GM19463 (cell line): ENCODE data around the gene LHX8.
"Not testable (repeated sequence)": the region's sequence is repeated elsewhere in the genome, so short reads cannot be mapped to it uniquely, and the experiment has no call there.

Experiments used
- ATAC-seq: cut with Tn5 transposase; IDR thresholded peaks from one replicate; pipeline ENCODE4 v1.9.1; 2021; ENCODE audit warnings: mild to moderate bottlenecking, moderate library complexity; ENCODE audit not compliant: unreplicated experiment

The LHX8 gene

DNA sequence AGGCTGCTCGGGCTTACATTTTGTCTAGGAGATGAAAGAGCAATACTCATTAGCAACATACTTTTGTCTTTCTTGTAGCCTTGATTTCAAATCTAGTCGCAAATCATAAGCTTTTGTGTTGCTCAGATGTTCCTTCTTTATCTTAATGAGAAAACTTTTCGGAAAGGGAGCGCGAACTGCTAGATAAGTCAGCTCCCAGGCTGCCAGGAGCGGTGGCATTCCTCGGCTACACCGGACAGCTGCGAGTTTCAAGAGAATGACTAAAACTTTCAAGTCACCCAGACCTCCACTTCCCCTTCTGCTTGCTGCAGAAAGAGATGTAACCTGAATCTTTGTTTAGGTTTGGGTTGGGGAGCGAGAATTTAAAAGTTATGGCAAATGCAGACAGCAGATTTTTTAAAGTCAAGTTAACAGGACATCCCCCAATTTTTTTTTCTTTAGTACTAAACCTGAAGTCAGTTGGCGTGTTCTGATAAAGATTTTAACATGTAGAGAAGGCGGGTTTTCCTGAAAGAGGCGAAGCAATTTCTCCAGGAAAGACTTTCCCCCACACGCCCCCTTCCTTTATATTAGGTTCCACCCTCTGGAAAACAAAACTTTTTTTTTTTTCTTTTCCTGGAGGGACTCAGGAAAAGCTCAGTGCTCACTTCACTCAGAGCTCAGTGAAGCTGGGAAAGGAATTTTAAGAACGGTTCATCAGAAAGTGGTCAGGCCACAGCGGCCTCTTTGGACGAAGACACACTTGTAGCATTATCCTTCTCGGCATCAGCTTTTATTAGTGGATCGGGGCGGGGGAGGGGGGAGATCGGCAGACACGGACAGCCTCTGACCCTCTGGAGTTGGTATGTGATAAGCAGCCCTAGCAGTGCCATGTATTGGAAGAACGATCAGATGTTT lies at the start of gene LHX8:
Gene LHX8, plus strand, starts transcription at position 639 of the 897 bp plus-strand sequence. CDS start 2,227 bp downstream, outside the sequence.
- no peak for ATAC-seq

DNA sequence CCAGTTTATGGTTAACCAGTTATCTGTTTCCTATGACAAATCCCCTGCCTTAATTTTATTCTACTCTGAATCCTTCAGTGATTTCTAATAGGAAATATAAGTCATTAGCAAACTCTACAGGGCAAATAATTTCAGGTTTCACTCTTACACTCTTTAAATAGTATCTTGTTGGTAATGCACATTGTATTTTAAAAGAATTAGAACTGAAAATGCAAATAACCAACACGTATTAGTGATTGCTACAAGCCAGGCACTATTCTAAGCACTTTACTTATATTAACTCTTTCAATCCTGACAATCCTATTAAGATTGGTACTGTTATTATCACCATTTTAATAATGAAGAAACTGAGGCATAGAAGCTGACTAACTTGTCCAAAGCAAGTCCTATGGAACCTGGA lies 48.3 kb upstream of the LHX8 start:
- no peak for ATAC-seq

DNA sequence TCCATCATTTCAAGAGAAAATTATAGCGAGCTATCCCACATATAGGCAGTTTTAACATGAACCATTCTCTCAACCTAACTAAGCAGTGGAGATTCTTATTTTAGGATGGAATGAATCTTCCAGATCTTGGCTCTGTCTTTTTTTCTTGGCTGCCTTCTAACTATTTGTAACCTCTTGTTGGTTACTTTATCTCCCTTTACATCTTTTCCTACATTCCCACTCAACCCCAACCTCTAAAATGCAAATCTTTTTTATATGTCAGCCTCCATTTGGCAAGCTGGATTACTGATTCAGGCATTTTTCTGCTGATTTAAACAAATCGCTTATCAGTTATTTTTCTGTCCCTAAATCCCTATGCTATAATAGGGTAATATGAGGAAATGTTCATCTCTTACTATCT lies 46.9 kb upstream of the LHX8 start:
- no peak for ATAC-seq

DNA sequence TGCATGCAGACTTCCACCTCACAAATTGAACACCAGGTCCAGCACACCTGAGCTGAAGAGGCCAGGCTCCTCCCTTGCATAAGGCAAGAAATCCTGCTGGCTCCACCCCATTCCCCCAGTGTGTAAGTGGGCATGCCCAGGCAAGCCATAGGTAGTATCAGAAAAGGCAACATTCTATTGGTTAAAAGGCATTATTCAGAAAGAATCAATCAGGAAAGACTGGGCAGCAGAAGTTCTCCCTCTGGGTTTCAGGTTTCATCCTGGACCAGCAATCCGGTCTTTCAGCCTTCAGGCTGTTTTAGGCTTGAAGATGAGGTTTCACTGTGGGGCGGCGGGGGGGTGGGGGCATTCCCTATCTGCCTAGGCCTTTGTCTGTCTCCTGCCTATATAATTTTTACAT lies 42.0 kb upstream of the LHX8 start:
- no peak for ATAC-seq

DNA sequence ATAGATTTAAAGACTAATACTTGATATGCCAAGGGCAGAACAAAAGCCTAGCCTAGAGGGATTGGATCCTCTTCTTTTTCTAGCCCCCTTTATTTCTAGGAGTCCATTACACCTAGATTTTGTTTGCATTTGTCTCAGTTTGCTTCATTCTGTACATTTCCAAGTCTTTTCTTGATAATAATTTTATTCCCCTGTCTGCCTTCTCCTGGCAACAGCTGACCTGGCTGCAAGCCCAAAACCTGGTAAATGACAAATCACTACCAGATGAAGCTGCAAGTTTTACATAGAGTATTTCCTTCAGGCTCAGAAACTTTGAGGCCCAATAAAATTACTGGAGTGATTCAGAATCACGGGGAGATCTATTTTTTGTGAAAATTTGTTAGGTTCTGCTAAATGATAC lies 36.5 kb upstream of the LHX8 start:
- ATAC-seq, result no peak

DNA sequence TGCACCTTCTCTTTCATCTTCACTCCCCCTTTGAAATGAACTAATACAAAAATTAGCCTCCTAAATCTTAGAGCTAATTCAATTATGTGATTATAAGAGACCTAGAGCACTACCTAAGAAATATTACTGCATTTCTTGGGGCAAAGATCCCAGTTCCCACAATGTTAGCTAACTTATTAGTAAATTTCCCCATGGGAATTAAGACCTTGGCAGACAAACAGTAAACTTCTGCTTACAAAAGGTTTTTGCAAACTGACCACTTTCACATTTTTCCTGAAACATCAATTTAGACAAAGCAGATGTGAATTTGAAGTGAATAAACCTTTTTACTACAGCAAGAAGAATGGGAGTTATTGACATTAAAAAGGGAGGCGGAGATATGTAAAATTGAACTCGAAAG lies 34.6 kb upstream of the LHX8 start:
- ATAC-seq, result no peak

DNA sequence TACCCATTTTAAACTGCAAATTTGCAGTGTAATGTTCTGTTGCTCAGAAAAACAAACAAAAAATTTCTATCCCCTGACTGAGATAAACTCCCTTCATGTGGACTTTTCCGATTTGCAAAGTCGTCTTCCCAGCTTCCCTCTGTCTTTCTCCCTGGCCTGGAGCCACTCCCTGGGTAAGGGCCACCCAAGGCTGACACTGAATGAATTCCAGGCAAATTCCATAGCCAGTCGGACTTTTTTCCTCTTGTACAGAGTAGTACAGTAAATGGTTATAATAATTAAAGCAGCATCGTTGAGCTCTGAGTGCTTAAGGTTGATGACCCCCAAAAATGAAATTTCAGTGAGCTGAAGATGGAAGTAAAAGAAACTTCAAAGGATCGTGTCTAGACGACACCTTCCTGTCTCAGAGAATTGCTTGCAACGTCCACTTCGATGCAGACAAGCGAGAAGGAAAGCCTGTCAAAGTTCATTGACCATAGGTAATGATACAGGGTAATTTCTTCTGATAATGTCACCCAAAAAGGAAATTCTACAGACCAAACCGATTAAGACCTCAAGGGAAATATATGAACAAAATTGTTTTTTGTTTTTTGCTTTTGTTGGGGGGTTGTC lies 33.6 kb upstream of the LHX8 start:
- ATAC-seq, result no peak

DNA sequence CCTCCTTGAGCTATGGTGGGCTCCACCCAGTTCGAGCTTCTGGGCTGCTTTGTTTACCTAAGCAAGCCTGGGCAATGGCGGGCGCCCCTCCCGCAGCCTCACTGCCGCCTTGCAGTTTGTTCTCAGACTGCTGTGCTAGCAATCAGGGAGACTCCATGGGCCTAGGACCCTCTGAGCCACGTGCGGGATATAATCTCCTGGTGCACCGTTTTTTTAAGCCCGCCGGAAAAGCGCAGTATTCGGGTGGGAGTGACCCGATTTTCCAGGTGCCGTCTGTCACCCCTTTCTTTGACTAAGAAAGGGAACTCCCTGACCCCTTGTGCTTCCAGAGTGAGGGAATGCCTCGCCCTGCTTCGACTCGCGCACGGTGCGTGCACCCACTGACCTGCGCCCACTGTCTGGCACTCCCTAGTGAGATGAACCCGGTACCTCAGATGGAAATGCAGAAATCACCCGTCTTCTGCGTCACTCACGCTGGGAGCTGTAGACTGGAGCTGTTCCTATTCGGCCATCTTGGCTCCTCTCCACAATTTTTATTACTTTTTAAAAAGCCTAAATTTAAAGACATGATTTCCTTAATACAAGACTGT lies 21.7 kb upstream of the LHX8 start:
- ATAC-seq, result not testable (repeated sequence)

DNA sequence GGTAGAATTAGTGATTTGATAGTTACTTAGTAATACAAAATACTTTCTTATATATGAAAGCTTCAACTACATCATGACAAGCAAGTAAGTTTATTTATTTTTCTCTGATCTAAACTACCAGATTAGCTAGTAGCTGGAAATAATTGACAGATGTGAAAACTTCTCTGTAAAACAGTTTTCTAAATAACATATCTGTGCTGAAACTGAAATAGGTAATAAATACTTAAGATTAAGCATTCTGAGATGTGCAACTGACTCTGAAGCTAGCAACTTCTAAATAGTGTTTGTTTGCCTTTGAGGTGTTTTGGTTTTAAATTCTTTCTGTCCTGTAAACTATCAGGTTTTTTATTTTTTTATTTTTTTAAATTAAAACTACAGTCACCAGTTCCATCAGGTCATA lies 18.5 kb upstream of the LHX8 start:
- ATAC-seq, result no peak

DNA sequence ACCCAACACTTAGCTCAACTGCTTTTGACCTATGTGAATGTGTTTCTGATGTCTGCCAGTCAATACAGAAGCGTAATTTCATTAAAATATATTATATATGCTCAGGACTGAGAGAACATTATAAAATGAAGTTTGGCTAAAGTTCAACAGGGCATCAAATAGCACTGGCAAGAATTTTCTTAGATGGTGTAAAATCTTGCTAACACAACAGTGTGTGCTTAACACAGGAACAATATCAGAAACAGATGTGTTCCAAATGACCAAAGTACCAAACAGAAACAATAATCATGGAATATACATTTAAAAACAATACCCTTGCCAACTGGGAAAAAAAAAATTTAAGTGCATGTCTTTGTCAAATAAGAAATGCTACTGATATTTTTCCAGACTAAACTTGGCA lies 10.4 kb upstream of the LHX8 start:
- no peak for ATAC-seq

DNA sequence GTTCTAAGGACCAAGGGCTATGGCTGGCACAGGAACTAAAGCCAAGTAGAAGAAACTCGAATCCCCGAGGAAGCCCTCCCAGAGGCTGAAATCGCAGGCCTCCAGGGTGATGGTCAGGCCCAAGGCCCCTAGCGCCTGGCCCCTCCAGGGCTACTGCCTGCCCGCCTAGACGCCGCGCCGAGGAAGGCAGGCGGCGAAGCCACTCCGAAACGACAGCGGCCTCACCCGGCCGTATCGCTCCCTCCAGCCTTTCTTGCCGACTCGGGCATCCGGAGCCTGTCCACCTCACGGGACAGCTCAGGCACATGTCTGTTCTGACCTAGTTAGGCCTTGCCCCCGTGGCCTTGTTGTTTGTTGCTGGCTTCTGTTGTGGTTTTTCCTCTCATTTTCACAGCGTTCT lies 9.7 kb upstream of the LHX8 start:
- no peak for ATAC-seq

DNA sequence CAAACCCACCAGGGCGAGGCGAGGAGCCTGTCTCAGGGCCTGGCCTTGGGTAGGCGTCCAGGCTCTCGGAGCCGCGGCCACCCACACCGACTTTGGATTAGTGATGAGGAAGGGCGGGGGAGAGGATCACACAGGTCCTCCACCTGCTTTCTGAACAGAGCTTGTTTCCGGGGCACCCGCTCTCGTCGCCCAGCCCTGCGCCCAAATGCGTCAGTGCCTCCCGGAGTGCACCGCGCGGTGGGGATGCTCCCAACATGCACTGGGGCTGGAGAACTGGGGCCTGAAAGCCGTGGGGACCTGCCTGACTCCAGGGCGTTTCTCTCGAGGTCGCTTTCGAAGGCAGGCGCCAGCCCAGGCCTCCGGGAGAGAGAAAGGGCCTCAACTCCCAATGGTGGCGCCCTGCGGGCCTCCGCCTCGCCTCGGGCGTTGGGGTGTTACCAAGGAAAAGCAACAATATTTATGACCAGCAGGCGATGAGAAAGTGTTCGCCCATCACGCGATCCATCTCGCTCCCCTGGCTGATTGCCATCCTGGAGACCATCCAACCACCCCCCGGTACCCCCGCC lies 8.9 kb upstream of the LHX8 start:
- ATAC-seq, result no peak

DNA sequence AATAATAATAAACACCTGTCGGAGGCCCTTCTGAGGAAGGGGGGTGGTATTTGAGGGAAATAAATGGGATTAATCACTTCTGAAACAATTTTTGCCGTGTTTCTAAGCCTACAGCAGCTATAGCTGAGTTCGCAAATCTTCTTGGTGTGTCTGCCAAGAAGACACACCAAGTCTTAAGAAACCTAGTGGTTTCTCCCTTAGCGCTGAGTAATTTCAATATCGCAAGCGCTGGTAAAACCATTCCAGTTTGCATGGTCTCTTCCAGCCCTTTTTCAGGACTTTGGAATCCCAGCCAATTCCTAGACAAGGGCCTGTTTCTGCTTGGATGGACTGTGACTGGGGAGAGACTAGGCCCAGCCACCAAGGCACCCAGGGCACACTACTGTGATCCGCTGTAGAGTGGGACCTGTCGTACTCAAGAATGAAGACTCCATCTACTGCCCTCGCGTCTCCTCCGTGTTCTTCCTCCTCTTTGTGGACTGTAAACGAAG lies 7.5 kb upstream of the LHX8 start:
- no peak for ATAC-seq

DNA sequence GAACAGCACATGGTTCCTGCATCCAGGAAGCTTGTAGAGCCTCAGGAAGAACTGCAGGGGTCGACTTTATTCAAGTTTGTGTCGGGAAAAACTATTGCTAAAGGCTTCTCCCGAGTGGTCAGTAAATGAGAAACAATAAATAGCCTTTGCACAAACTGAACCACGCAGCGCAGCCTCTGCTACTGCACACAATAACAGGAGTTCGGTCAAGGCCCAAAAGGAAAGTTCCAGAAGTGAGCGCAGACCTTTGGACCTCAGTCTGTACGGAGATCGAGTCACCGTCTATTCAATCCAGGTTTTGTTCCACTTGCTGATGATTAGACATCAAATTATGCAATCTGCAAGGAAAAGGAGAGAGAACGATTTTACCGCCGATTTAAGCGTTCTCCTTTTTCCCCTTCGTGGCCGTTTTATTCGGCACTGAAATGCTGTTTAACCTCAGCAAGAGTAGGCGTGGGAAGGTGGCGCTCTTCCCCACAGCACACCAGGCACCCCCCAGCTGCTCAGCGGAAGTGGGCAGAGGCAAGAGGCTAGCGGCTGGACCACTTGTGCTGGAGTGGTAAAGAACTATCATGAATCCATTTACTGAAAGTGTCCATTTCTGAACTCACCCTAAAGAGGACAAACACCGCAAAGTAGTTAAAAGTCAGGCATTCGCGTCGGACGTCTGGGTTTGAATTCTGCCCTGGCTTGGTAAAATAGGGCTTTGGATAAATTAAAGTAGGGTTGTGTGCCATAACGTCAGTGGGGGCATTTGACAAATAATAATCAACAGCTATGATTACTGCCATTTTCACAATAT lies 6.1 kb upstream of the LHX8 start:
- no peak for ATAC-seq

DNA sequence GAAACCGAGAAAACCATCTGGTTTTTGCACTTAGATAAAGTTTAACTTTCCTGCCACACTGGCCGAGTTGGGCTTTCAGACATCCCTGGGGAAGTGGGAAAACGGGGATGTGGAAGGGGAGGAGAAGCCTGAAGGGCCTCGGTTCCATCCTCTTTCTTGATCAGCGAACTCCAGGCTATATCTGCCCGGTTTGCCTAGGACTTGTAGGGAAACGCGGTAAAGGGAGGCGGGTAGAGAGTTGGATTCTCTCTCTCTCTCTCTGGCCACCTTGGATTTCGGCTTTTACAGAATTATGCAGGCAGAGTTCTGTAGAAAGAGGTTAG lies 4.6 kb upstream of the LHX8 start:
- ATAC-seq, result no peak

DNA sequence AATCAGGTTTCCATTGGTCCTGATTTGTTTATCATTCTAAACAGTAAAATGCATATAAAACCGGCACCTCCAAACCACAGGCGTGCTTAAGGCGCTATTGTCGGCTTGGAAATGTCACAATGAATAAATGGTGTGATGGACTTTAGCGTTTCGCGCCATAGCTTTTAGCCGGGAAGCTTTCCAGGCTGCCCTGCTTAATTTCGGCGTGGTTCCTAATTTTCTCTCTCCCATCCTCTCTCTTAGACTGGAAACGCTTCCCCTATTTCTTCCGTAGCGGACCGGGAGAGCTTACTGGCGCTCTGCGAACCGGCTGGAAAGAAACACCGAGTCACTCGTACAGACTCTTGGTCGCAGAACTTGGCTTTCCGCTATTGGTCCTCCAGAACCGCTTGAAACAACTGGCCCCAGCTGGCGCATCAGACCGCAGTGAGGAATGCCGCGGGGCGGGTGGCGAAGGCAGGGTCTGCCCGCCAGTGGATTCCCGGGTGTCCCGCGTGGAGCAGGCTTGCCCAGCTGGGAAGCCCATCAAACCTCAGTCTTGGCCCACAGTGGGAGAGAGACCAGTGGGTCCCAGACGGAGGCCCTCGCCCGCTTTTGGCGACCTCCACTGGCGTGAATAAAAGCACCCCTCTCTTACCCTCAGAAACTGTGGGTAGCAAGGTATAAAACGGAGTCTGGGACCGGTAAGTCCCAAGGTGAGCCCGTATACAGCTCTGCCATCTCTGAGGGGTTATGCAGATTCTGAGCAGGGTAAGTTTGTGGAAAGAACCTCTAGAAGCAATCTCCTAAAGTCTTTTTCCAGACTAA lies 4.0 kb upstream of the LHX8 start:
- ATAC-seq, result no peak

DNA sequence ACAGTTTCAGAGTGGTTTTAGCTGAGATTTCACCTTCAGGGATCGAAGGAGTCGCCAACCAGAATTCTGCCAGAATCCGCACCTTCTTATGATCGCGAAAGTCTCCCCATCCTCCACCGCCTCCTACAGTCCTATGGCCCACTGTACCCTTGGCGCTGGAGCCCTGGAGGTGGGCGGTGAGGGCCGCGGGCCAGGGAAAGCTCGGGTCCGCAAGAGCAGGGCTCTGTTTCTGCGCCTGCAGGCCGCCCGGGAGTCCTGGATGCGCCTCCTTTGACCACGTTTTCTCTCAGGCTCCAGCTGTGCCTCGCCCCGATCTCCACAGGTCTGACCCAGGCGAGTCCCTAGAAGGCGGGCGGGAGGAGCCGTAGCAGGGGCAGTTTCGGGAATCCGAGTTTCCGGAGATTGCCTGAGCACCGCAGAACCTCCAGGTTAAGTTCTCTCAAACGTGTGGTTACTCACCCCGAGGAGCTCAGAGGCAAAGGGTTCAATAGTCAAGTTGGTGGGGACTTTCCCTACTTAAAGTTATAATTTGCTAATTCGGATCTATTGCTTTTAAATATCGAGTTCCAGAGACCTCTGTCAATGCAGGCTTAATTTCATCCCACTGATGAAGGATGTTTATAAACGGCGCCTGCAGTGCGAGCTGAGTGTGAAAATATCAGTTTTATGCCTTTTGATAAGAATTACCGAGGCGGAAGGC lies 3.2 kb upstream of the LHX8 start:
- ATAC-seq, result no peak

DNA sequence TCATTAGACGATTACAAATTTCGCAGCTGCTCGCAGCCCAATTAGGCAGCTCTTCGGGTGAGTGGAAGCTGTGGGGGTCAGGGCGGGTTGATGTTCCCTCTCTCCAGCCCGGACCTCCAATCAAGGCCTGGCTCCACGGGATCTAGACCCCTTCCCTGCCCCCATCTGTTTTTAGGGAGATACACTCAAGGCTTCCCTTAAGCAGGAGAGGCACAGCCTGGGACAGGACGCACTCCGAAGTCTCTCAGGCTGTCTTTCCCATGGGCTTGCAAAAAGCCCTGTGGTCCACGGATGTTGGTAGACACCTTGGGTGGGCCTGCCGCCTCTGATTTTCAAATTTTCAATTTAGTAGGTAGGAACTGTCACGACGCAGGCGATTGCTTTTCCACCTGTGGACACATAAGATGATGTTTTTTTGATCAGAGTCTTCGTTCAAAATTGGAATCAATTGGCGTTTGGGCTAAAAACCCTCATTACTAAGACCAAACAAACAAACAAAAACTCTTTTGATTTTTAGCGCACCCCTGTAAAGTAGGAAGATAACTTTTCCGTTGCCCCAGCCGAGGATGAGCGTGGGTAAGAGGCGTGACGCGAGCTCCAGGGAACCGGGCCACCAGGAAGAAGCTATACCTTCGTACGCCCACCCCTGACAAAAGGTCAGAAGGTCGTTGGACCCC lies 2.5 kb upstream of the LHX8 start:
- ATAC-seq, result no peak

DNA sequence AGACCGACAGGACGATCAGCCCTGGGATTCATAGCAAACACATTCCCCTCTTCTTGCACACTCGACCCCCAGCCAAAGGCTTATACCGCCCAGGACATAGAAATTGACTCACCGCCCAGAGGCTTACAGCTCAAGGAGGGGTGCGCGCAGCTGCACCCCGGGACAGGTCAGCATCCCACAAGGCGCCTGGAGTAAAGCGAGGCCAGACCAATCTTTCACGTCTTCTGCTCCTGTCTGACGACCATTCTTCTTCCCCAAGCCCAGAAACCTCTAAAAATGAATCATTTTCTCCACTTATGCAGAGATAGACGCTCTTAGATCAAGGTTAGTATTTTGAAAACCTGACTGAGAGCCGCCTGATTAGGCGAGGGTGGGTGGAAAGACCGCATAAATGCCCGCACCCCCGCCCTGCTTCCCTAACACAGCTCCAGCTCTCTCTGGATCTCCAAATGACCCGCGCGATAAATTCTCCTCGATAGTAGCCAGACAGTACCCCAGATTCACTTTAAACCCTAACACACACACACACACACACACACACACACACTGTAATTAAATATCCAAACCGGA lies 1.9 kb upstream of the LHX8 start:
- ATAC-seq, result no peak
